Measurements from ENCODE around the gene WSCD2. TPM values are rescaled to one million over a fixed set of nuclear protein-coding genes. Genes with fewer than 3 reads are reported as not detected.

Gene WSCD2
- polyA plus RNA-seq, 3 donors: not detected

DNA sequence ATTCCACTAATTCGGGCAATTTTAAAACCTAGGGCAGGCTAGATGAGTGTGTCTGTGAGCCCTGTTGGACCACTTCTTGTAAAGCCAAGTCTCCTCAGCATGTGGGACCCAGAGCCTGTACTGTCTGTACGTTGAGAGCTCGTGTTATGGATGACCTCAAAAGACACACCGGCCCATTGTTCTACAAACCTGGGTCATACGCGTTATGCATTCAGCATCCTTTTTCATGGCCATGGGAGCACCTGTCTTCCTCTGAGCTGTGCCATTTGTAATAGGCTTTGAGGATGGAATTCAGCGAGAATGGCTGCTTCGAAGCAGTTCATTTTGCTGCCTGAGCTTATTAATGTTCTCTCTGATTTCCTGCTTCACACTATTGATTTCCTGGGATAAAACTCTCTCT is 15.0 kb downstream of the WSCD2 start:
- Histone ChIP-seq H2AFZ (ENCODE audit: insufficient read depth, low read depth, low read length, poor library complexity, severe bottlenecking) (no peak overlapping the region), H3K4me2 (replicated peaks; ENCODE audit: extremely low read depth, low read length, poor library complexity, severe bottlenecking) (no peak overlapping the region), H3K36me3 (replicated peaks in 1 of 2; ENCODE audit: control insufficient read depth in 1 of 2, insufficient read depth in 2 of 2, low read length in 2 of 2) (no peaks in the 10 kb centered on the region), H3K27me3 (ENCODE audit: control insufficient read depth in 2 of 2, insufficient read depth in 2 of 2, low read length in 2 of 2) (no peaks in the 10 kb centered on the region), H3K4me3 (replicated peaks in 1 of 3; ENCODE audit: low read depth in 2 of 3, low read length in 3 of 3) (no peak overlapping the region), H3K4me1 (ENCODE audit: control insufficient read depth in 1 of 2, insufficient read depth in 2 of 2, low read length in 2 of 2) (no peaks in the 10 kb centered on the region), H3K27ac (ENCODE audit: low read depth in 1 of 2, low read length in 2 of 2) (no peak overlapping the region), H3K79me2 (ENCODE audit: insufficient read depth, low read length) (no peaks in the 10 kb centered on the region), H3K9ac (ENCODE audit: insufficient read depth, low read length, poor library complexity, severe bottlenecking) (no peak overlapping the region), H4K20me1 (ENCODE audit: insufficient read depth, low read length) (no peaks in the 10 kb centered on the region), H3K9me3 (replicated peaks in 1 of 2; ENCODE audit: control insufficient read depth in 1 of 2, insufficient read depth in 1 of 2, low read length in 2 of 2) (no peaks in the 10 kb centered on the region)
- no peaks in the 10 kb centered on the region for H3K9me3 Mint-ChIP-seq
- 88% methylated on average over 6 of the region's 8 CpGs for whole genome bisulfite sequencing (ENCODE audit: insufficient coverage)
- intact Hi-C loops (cut with micrococcal nuclease): no loop called here
- H3K4me3 Mint-ChIP-seq: no peak overlapping the region
- H3K4me1 Mint-ChIP-seq: no peaks in the 10 kb centered on the region
- TF ChIP-seq, protein P1, sequence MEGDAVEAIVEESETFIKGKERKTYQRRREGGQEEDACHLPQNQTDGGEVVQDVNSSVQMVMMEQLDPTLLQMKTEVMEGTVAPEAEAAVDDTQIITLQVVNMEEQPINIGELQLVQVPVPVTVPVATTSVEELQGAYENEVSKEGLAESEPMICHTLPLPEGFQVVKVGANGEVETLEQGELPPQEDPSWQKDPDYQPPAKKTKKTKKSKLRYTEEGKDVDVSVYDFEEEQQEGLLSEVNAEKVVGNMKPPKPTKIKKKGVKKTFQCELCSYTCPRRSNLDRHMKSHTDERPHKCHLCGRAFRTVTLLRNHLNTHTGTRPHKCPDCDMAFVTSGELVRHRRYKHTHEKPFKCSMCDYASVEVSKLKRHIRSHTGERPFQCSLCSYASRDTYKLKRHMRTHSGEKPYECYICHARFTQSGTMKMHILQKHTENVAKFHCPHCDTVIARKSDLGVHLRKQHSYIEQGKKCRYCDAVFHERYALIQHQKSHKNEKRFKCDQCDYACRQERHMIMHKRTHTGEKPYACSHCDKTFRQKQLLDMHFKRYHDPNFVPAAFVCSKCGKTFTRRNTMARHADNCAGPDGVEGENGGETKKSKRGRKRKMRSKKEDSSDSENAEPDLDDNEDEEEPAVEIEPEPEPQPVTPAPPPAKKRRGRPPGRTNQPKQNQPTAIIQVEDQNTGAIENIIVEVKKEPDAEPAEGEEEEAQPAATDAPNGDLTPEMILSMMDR (IDR thresholded peaks at IDR 0.05): no peak
- DNase-seq: no peak
- peaks cover 2 to 14% (median 8%) of the 10 kb centered on the region in 3 donors for H3K27me3 Mint-ChIP-seq (ENCODE audit: low read depth in 3 of 3)
- peak overlapping the region in 1 of 7 donors; percentile 82 for H3K27ac Mint-ChIP-seq
- H3K36me3 Mint-ChIP-seq: no peaks in the 10 kb centered on the region

DNA sequence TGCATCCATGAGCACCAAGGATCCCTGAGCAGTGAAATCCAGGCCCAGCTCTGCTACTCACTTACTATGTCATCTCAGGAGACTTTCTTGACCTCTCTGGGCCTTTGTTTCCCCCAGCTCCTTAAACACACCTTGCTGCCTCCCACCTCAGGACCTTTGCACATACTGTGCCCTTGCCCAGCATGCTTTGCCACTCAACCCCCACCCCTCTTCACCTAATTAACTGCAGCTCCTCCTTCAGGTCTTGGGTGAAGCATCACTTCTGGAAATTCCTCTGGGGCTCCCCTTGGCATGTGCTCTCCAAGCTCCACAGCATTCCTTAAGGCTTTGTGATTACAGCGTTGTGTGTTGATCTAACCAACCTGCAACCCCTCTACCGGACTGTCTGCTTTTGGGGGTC is 15.9 kb downstream of the WSCD2 start:
- 83% methylated on average over 1 of the region's 2 CpGs for WGBS (ENCODE audit: insufficient coverage)
- Histone ChIP-seq H2AFZ (ENCODE audit: insufficient read depth, low read depth, low read length, poor library complexity, severe bottlenecking) (no peak overlapping the region), H3K9me3 (replicated peaks in 1 of 2; ENCODE audit: control insufficient read depth in 1 of 2, insufficient read depth in 1 of 2, low read length in 2 of 2) (no peaks in the 10 kb centered on the region), H3K79me2 (ENCODE audit: insufficient read depth, low read length) (no peaks in the 10 kb centered on the region), H3K4me2 (replicated peaks; ENCODE audit: extremely low read depth, low read length, poor library complexity, severe bottlenecking) (no peak overlapping the region), H3K27me3 (ENCODE audit: control insufficient read depth in 2 of 2, insufficient read depth in 2 of 2, low read length in 2 of 2) (no peaks in the 10 kb centered on the region), H3K4me3 (replicated peaks in 1 of 3; ENCODE audit: low read depth in 2 of 3, low read length in 3 of 3) (no peak overlapping the region), H3K27ac (ENCODE audit: low read depth in 1 of 2, low read length in 2 of 2) (no peak overlapping the region), H3K36me3 (replicated peaks in 1 of 2; ENCODE audit: control insufficient read depth in 1 of 2, insufficient read depth in 2 of 2, low read length in 2 of 2) (no peaks in the 10 kb centered on the region), H4K20me1 (ENCODE audit: insufficient read depth, low read length) (no peaks in the 10 kb centered on the region), H3K9ac (ENCODE audit: insufficient read depth, low read length, poor library complexity, severe bottlenecking) (no peak overlapping the region), H3K4me1 (ENCODE audit: control insufficient read depth in 1 of 2, insufficient read depth in 2 of 2, low read length in 2 of 2) (no peaks in the 10 kb centered on the region)
- H3K36me3 Mint-ChIP-seq: no peaks in the 10 kb centered on the region
- DNase-seq: no peak
- H3K9me3 Mint-ChIP-seq: no peaks in the 10 kb centered on the region
- no peak overlapping the region for H3K4me3 Mint-ChIP-seq
- no peak overlapping the region for H3K27ac Mint-ChIP-seq
- peaks cover 2 to 14% (median 10%) of the 10 kb centered on the region in 3 donors for H3K27me3 Mint-ChIP-seq (ENCODE audit: low read depth in 3 of 3)
- TF ChIP-seq, protein P1 (IDR thresholded peaks at IDR 0.05): no peak
- no peaks in the 10 kb centered on the region for H3K4me1 Mint-ChIP-seq
- intact Hi-C loops (cut with micrococcal nuclease): no loop called here
